HG03378 (cell line): ENCODE data around the gene DSC3.
"Not testable (repeated sequence)": the region's sequence is repeated elsewhere in the genome, so short reads cannot be mapped to it uniquely, and the experiment has no call there.

ENCODE experiments used
- ATAC-seq: cut with Tn5 transposase; IDR thresholded peaks from one replicate; pipeline ENCODE4 v1.9.1; 2021; ENCODE audit warnings: mild to moderate bottlenecking, moderate library complexity; ENCODE audit not compliant: unreplicated experiment

Gene DSC3

GRCh38 chr18:31042084-31042405 lies 497 bp downstream of the DSC3 start:
- ATAC-seq = no peak

DNA sequence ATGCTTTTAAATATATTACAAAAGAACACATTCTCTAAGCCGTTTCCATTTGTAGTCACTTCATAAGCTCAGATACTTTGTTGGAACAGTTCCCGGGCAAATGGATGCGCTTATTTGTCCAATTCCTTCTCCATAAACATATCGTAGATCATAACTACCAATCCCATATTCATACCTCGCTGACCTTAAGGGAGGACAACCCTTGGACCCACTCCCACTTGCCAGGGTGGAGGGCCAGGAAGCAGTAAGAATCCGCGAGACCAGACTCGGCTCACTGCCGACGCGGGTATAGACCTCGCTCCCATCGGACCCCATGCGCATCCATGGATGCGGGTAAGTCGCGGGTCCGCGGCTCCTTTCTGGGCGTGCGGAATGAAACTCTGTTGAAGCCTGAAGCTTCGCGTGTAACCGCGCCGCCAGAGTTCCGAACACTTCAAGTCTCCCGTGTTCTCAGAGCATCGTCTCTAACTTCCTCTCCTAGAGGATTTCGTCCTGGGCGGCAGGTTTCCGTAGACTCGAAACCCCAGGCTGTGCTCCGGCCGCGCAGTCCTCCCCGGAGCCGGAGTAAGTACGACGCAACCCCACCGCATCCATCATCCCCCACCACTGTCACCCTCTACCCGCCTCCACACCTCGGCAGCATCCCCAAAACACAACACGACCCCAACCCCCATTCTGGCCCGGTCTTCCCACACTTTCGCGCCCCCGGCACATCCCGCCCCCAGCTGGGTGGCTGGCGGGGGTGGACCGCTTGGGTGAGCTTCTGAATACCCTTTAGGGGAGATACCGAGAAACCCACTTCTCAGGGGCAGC lies 1.1 kb downstream of the DSC3 start:
- no peak for ATAC-seq

DNA sequence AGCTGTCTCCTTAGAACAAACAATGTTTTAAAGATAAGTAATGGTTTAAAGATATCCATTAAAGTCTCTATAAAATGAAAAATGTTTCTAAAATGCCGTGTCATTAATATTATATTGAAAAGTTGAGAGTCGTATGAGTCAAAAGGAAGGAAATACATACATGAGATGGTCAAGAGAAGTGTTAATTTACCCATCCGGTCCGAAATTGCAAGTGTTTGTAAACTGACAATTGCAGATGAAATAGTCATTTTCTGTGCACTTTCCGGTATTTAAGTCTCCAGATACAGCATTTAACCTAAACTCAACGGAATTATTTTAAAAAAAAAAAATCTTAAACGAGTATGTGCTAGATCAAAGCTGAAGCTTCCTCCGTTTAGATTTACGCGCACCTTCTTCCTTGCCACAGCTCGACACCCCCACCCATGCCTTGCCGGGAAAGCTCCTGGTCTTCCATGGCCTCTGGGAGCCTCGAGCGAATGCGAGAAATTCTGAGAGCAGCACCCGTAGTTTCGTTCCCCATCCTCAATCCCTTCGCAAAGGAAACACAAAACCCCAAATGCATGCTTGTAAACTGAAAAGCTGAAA lies 1.8 kb downstream of the DSC3 start:
- ATAC-seq = no peak

DNA sequence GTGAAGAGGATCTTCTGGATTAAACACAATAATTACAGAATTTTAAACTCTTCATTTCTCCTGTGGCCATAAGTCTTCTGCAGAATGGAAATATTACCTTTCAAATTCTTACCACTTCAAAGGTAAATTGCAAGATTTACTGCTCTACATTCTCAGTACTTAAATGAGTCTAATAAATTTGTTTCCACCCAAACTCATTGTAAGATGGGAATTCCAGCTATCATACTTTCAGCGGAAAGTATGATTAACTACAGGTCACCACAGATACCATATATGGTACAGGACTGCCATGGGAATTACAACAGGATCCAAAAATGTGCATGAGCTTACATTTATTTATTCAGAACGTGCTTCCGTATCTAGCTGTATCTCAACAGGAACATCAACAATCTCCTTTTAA lies 3.1 kb downstream of the DSC3 start:
- ATAC-seq = no peak

DNA sequence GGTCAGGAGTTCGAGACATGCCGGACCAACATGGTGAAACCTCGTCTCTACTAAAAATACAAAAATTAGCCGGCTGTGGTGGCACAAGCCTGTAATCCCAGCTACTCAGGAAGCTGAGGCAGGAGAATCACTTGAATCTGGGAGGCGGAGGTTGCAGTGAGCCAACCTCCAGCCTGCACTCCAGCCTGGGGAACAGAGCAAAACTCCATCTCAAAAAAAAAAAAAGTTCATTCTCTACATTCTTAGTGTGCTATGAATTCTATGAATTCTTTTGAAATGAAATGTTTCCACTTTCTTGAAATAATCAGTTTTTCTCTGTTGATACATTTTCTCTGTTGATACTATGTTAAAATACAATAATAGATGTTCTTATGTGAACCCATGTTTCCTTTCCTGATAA lies 4.9 kb downstream of the DSC3 start:
- ATAC-seq = not testable (repeated sequence)

DNA sequence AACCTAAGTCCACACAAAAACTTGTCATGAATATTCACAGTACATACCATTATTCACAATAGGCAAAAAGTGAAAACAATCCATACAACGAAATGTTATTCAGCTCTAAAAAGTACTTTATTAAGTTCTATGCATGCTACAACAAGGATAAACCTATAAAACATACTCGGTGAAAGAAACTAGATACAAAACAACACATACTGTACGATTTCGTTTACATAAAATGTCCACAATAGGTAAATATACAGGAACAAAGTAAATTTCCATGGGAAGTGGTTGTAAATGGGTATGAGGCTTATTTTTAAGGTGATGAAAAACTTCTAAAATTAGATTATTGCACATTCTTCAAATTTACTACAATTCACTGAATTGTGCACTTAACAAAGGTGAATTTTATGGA lies 8.0 kb downstream of the DSC3 start:
- ATAC-seq = no peak

GRCh38 chr18:31030574-31031278 lies 11.8 kb downstream of the DSC3 start:
- no peak for ATAC-seq

- ATAC-seq = no peak
Observed at GRCh38 chr18:31015715-31016434, 26.7 kb downstream of the DSC3 start.

- ATAC-seq = not testable (repeated sequence)
Observed at GRCh38 chr18:31011455-31011854, 31.1 kb downstream of the DSC3 start.

- no peak for ATAC-seq
Observed at GRCh38 chr18:31010601-31011000, 31.9 kb downstream of the DSC3 start.

GRCh38 chr18:30999887-31000628 lies 42.5 kb downstream of the DSC3 start:
- ATAC-seq = no peak

DNA sequence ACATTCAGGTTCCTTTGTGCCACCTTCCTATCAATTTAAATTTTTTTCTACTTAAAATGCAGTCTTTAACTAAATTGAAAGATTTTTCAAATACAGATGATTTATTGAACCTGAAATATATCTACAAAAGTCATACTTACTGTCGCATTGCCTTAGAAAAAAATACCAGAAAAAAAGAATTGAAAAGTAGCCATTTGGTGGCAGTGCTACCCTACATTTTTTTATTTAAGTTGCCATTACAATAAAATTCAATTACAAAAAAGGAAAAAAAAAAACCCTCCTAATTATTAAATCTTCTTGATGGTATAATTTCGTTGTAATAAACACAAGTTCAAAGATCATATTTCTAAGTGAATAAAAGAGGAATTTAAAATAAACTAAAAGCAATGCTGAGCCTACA lies 43.4 kb downstream of the DSC3 start:
- no peak for ATAC-seq

DNA sequence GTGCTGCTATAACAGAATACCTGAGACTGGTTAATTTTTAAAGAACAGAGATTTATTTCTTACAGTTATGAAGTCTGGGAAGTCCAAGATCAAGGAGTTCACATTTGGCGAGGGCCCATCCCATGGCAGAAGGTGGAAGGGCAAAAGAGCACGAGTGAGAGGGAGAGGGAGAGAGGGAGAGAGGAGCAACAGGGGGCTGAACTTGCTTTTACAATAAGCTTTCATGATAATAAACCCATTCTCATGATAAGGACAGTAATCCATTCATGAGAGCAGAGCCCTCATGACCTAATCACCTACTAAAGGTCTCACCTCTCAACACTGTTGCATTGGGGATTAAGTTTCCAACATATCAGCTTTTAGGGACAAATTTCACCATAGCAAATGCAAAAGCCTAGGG lies 45.3 kb downstream of the DSC3 start:
- ATAC-seq = no peak

DNA sequence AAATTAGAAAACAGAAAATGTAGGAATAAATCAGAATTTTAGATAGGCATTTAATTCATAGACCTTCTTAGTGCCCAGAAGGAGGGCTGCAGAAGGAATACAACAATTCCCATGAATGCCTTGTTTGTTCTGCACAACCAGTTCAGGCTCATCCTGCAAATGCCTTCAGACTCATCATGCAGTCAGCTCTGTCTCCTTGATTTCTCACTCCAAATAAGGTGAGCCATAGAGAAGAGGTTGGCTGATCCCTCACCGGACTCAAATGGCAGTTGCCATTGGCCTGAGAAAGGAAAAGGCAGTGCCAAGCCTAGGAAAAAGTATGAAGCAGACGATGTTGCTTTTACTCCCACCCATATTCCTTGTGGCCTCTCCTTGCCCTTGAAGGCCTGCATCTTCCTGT lies 50.3 kb downstream of the DSC3 start:
- ATAC-seq = no peak

GRCh38 chr18:30991397-30991796 lies 51.1 kb downstream of the DSC3 start:
- ATAC-seq = no peak

DNA sequence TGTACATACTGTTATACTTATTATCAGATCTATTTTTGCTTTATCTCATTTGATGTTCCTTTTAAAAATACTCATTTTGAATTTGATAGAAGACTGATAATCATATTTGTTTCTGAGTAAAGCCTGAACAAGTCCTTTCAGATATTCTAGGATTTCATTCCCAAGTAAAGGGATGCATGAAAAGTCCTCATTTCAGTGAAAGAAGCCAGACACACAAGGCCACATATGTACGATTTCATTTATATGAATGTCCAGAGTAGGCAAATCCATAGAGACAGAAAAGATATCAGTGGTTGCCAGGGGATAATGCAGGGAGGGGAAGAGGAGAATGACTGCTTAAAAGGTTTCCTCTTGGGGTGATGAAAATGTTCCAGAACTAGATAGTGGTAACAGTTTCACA lies 53.4 kb downstream of the DSC3 start:
- ATAC-seq = no peak

- ATAC-seq = no peak
Observed at GRCh38 chr18:30988440-30988839, 54.1 kb downstream of the DSC3 start.

DNA sequence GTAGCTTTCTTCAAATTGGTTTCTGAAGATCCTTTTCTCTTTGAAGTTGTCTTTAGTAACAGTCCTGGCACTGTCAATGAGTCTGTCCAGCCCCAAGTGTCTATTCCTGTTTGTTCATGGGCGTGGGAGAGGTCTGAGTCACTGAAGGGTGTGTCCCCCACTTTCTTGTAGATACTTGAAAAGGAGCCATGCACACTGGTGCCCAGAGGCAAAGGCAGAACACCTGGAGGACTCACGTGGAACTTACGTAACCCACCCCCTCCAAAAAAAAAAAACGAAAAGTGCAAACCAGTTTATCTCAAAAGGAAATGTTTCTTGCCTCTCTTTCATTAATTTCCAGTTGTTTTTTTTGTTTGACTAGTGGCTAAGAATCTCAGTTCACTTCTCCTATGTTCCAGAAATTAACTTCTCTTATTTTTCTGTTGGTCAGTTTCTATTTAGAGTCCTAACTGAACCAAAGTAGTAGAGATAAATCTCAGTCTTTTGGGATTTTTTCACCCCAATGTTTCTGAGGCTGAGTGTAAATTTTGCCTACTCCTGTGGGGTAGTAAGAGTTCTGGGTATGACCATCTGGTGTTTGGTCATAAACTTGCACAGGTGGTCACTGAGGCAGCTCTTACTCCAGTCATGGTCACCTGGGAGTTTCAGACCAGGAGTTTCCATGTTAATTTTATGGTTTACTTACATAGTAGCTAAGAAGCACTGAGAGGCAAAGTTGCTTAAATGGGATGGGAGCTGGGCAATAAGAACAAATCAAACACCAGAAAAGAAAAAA lies 54.9 kb downstream of the DSC3 start:
- ATAC-seq = no peak

- no peak for ATAC-seq
Observed at GRCh38 chr18:30985753-30986152, 56.8 kb downstream of the DSC3 start.
